Memory B cell (primary cell): ENCODE data around the gene ACTL8.

Source experiments
- ATAC-seq: fragments of 150-1000 bp; cut with Tn5 transposase; 2 replicates; pipeline ENCODE4 v1.10.0; 2021; ENCODE audit warnings: low read depth, mild to moderate bottlenecking, moderate library complexity
- DNase-seq, 2 donors: peaks; one replicate each; pipeline ENCODE4 v3.0.0; 2022; ENCODE audit warnings: low spot score in 2 of 2
- H3K27ac Mint-ChIP-seq: one replicate; pipeline ENCODE4 v1.8.0; 2022; ENCODE audit warnings: mild to moderate bottlenecking, moderate library complexity, mixed read lengths
- H3K27me3 Mint-ChIP-seq: one replicate; pipeline ENCODE4 v1.8.0; 2022; ENCODE audit warnings: mixed read lengths
- H3K36me3 Mint-ChIP-seq: one replicate; pipeline ENCODE4 v1.8.0; 2022; ENCODE audit warnings: mild to moderate bottlenecking, mixed read lengths
- H3K4me1 Mint-ChIP-seq: one replicate; pipeline ENCODE4 v1.8.0; 2022; ENCODE audit warnings: mixed read lengths
- H3K4me3 Mint-ChIP-seq: one replicate; pipeline ENCODE4 v1.8.0; 2022; ENCODE audit warnings: mild to moderate bottlenecking, moderate library complexity, mixed read lengths
- H3K9me3 Mint-ChIP-seq: one replicate; pipeline ENCODE4 v1.8.0; 2022; ENCODE audit warnings: mixed read lengths

ACTL8 gene

DNA sequence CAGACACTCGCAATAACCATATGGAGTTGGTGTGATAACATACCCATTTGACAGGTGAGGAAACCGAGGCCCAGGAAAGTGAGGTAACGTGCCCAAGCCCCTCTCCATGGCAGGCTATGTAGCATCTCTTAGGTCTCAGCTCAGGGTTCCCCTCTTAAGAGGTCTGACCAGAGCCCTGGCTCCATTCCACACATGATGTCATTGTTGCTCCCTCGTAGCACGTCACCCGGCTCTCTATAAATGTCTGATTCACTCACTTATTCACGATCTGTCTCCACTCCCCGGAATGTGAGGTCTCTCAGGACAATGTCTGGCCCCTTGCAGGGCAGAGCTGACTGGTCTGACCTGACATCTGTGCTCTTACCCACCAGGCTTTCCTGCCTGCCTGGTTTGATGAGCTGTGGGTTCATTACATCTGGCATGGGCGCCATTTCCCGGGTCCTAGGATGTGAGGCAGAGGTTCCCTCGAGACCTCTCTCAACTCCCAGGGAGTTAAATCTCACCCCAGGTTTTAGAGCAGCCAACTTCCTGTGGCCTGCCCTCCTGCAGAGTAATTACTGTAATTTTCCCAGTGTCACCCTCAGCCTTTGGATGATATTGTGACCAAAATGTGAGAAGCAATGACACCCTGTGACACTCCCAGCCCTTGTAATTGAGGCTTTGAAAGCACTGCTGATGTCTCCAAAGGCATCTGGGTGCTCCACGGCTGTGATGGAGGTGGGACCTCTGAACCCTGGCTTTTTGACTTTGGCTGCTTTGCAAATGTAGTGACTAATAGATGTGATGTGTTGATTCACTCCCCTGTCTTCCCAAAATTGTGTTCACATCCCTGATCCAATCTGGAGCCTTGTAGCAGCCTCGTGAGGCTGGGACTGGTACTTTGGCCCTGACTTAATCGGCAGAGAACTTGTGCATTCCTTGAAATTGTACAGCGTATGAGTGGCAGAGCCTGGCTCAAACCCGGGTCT is 10.6 kb downstream of the ACTL8 start:
- DNase-seq (no peak), ATAC-seq (no peak)
- H3K9me3 Mint-ChIP-seq = peaks cover 3% of the 10 kb centered on the region
- no peak overlapping the region for H3K27ac Mint-ChIP-seq
- no peaks in the 10 kb centered on the region for H3K4me1 Mint-ChIP-seq
- no peak overlapping the region for H3K4me3 Mint-ChIP-seq
- H3K27me3 Mint-ChIP-seq = peaks cover 6% of the 10 kb centered on the region
- peaks cover 2% of the 10 kb centered on the region for H3K36me3 Mint-ChIP-seq

GRCh38 chr1:17768651-17769241 is 13.6 kb downstream of the ACTL8 start:
- no peaks in the 10 kb centered on the region for H3K36me3 Mint-ChIP-seq
- no peak overlapping the region for H3K4me3 Mint-ChIP-seq
- no peak overlapping the region for H3K27ac Mint-ChIP-seq
- ATAC-seq (no peak), DNase-seq (no peak)
- H3K9me3 Mint-ChIP-seq = no peaks in the 10 kb centered on the region
- no peaks in the 10 kb centered on the region for H3K4me1 Mint-ChIP-seq
- H3K27me3 Mint-ChIP-seq = peaks cover 6% of the 10 kb centered on the region

DNA sequence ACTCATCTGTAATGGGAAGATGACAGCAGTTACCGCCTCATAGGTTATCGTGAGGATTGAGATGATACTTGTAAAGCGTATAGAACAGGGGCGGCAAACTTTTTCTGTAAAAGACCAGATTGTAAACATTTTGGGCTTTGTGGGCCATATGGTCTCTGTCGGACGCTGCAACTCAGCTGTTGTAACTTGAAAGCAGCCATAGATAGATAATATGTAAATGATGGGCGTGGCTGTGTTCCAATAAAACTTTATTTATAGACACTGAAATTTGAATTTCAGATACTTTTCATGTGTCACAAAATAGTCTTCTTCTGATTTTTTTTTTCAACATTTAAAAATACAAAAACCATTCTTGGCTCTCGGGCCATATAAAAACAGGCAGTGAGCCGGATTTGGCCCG is 15.8 kb downstream of the ACTL8 start:
- Mint-ChIP-seq H3K27ac (no peak overlapping the region), H3K4me3 (no peak overlapping the region), H3K27me3 (peaks cover 9% of the 10 kb centered on the region), H3K9me3 (peaks cover 1% of the 10 kb centered on the region), H3K36me3 (no peaks in the 10 kb centered on the region), H3K4me1 (no peaks in the 10 kb centered on the region)
- no peak for ATAC-seq
- DNase-seq = no peak

DNA sequence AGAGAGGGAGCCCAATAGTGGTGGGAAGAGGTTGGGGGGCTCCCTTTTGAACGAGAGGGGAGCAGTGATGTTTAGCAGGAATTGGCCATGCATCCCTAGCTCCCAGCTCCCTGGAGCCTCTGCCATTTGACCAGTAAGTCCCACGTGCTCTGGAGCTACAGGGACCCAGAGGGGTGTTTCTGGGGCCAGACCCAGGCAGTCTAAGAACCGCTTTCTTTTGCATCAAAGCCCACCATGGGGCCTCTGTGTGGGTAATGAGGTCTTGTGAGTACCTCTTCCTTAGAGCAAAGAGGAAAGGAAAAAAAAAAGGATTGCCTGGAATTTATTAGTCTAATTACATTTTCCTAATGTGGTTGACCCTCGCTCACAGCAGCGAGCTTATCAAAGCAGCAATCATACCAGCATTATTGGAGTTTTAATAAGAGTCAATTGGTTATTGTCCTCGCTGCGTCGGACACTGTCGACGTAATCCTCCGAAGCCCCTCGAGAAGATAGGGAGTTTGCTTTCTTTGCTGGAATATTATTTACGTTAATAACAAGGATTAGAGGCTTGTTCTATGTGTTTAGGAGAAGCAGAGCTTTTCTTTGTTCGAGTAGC is 17.6 kb downstream of the ACTL8 start:
- peaks cover 4% of the 10 kb centered on the region for H3K4me1 Mint-ChIP-seq
- H3K27ac Mint-ChIP-seq = no peak overlapping the region
- peaks cover 1% of the 10 kb centered on the region for H3K9me3 Mint-ChIP-seq
- ATAC-seq = no peak
- peaks cover 3% of the 10 kb centered on the region for H3K27me3 Mint-ChIP-seq
- H3K4me3 Mint-ChIP-seq = no peak overlapping the region
- DNase-seq = no peak
- no peaks in the 10 kb centered on the region for H3K36me3 Mint-ChIP-seq

GRCh38 chr1:17773591-17774326 is 18.6 kb downstream of the ACTL8 start:
- H3K27ac Mint-ChIP-seq = no peak overlapping the region
- no peaks in the 10 kb centered on the region for H3K36me3 Mint-ChIP-seq
- H3K4me1 Mint-ChIP-seq = peaks cover 4% of the 10 kb centered on the region
- ATAC-seq = no peak
- H3K4me3 Mint-ChIP-seq = no peak overlapping the region
- peaks cover 5% of the 10 kb centered on the region for H3K27me3 Mint-ChIP-seq
- DNase-seq = no peak
- H3K9me3 Mint-ChIP-seq = peaks cover 1% of the 10 kb centered on the region

GRCh38 chr1:17774452-17774851 is 19.3 kb downstream of the ACTL8 start:
- no peaks in the 10 kb centered on the region for H3K36me3 Mint-ChIP-seq
- H3K4me1 Mint-ChIP-seq = peaks cover 4% of the 10 kb centered on the region
- peaks cover 10% of the 10 kb centered on the region for H3K27me3 Mint-ChIP-seq
- no peak overlapping the region for H3K4me3 Mint-ChIP-seq
- ATAC-seq (no peak), DNase-seq (no peak)
- peaks cover 5% of the 10 kb centered on the region for H3K9me3 Mint-ChIP-seq
- H3K27ac Mint-ChIP-seq = no peak overlapping the region

GRCh38 chr1:17775796-17776195 is 20.7 kb downstream of the ACTL8 start:
- H3K27ac Mint-ChIP-seq = no peak overlapping the region
- H3K4me1 Mint-ChIP-seq = peaks cover 4% of the 10 kb centered on the region
- DNase-seq (no peak), ATAC-seq (no peak)
- H3K36me3 Mint-ChIP-seq = no peaks in the 10 kb centered on the region
- peaks cover 5% of the 10 kb centered on the region for H3K9me3 Mint-ChIP-seq
- no peak overlapping the region for H3K4me3 Mint-ChIP-seq
- peaks cover 12% of the 10 kb centered on the region for H3K27me3 Mint-ChIP-seq

DNA sequence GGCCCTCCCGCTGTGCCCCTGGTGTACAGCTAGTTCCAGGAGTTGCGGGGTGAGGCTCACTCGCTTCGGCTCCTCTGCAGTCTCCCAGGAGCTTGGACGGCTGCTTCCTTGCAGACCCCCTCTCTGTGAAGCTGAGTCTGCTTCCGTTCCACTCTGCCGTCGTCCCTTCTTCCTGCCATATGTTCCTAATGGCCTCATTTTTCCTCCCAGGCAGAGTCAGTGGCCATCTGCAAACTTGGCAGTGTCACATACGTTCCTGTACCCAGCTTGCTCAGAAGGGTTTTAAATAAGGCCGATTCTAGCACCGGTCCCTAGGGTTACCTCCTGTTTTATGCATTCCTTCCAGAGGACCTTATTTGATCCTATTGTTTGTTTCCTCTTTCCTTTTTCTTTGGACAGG is 21.3 kb downstream of the ACTL8 start:
- Mint-ChIP-seq H3K4me3 (no peak overlapping the region), H3K36me3 (no peaks in the 10 kb centered on the region), H3K4me1 (peaks cover 4% of the 10 kb centered on the region), H3K27ac (no peak overlapping the region), H3K27me3 (peaks cover 12% of the 10 kb centered on the region), H3K9me3 (peaks cover 5% of the 10 kb centered on the region)
- ATAC-seq = no peak
- no peak for DNase-seq

- Mint-ChIP-seq H3K4me1 (peaks cover 4% of the 10 kb centered on the region), H3K27ac (no peak overlapping the region), H3K36me3 (no peaks in the 10 kb centered on the region), H3K27me3 (peaks cover 14% of the 10 kb centered on the region), H3K4me3 (no peak overlapping the region), H3K9me3 (peaks cover 5% of the 10 kb centered on the region)
- no peak for ATAC-seq
- DNase-seq = no peak
Measured at GRCh38 chr1:17777330-17777729, 22.2 kb downstream of the ACTL8 start.

GRCh38 chr1:17777818-17778217 is 22.7 kb downstream of the ACTL8 start:
- H3K27me3 Mint-ChIP-seq = peaks cover 14% of the 10 kb centered on the region
- peaks cover 4% of the 10 kb centered on the region for H3K4me1 Mint-ChIP-seq
- no peak for DNase-seq
- no peak overlapping the region for H3K27ac Mint-ChIP-seq
- ATAC-seq = no peak
- H3K4me3 Mint-ChIP-seq = no peak overlapping the region
- no peaks in the 10 kb centered on the region for H3K36me3 Mint-ChIP-seq
- peaks cover 5% of the 10 kb centered on the region for H3K9me3 Mint-ChIP-seq

DNA sequence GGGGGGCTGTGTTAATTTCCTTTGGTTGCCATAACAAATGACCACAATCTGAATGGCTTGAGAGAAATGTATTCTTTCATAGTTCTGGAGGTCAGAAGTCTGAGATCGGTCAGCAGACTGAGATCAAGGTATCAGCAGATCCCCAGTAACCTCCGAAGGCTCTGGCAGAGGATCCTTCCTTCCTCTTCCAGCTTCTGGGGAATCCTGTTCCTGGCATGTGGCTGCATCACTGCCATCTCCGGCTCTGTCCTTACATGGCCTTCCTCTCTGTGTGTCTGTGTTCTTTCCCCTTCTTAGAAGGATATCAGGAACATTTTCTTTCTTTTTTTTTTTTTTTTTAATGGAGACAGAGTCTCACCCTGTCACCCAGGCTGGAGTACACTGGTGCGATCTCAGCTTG is 25.8 kb downstream of the ACTL8 start:
- H3K27me3 Mint-ChIP-seq = peaks cover 13% of the 10 kb centered on the region
- ATAC-seq (no peak), DNase-seq (no peak)
- peaks cover 4% of the 10 kb centered on the region for H3K4me1 Mint-ChIP-seq
- H3K4me3 Mint-ChIP-seq = no peak overlapping the region
- H3K9me3 Mint-ChIP-seq = peaks cover 4% of the 10 kb centered on the region
- H3K27ac Mint-ChIP-seq = no peak overlapping the region
- H3K36me3 Mint-ChIP-seq = no peaks in the 10 kb centered on the region

- DNase-seq (no peak), ATAC-seq (no peak)
- Mint-ChIP-seq H3K36me3 (no peaks in the 10 kb centered on the region), H3K27ac (no peak overlapping the region), H3K4me3 (no peak overlapping the region), H3K9me3 (peaks cover 1% of the 10 kb centered on the region), H3K27me3 (peaks cover 15% of the 10 kb centered on the region), H3K4me1 (no peaks in the 10 kb centered on the region)
Measured at GRCh38 chr1:17789926-17790325, 34.8 kb downstream of the ACTL8 start.

GRCh38 chr1:17790383-17791054 is 35.4 kb downstream of the ACTL8 start:
- no peaks in the 10 kb centered on the region for H3K4me1 Mint-ChIP-seq
- DNase-seq = no peak
- peaks cover 1% of the 10 kb centered on the region for H3K9me3 Mint-ChIP-seq
- ATAC-seq = no peak
- no peaks in the 10 kb centered on the region for H3K36me3 Mint-ChIP-seq
- no peak overlapping the region for H3K4me3 Mint-ChIP-seq
- peaks cover 15% of the 10 kb centered on the region for H3K27me3 Mint-ChIP-seq
- no peak overlapping the region for H3K27ac Mint-ChIP-seq
